IMR-90 (cell line): ENCODE data around the gene TSKU.

Experiments used
- POLR2A ChIP-seq: IDR thresholded peaks from 2 replicates; pipeline ENCODE4 v1.6.1; 2012; ENCODE audit warnings: mild to moderate bottlenecking, low read depth, low read length
- RAD21 ChIP-seq: IDR thresholded peaks from 2 replicates; pipeline ENCODE4 v1.6.1; 2012; ENCODE audit warnings: low read length, improper control_type of control experiment

DNA sequence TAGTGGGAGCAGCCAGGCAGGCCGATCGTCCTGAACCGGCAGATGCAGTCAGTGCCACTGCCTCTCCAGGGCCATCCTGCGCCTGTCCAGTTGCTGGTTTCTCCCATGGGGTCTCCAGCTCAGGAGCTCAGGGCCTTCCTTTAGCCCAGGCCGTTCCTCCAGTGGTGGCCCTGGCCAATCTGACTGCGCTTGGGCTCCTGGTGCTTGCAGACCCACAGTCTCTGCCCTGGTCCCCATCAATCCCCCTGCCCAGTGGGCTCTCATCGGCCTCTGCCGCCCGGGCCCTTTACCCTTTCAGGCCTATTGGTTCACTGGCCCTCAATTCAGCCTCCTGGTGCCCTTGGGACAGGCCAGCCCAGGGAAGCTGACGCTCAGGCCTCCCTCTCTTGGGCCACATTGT is 29.2 kb upstream of the TSKU start:
- no peak for TF ChIP-seq POLR2A
- no peak for TF ChIP-seq RAD21
